ENCODE data around the gene HAUS8. TPM values are rescaled to one million over a fixed set of nuclear protein-coding genes. Genes with fewer than 3 reads are reported as not detected.

HAUS8 gene
- 10 to 100 TPM in 2 of 4 donors, 1 to 10 TPM in 2; 9.7 to 29.7 (median 10.1) TPM for total RNA-seq

- peak; percentile 99 to 100 (median 100) for DNase-seq
- Histone ChIP-seq H3K9me3 (no peaks in the 10 kb centered on the region), H3K36me3 (peaks cover 0 to 6% (median 0%) of the 10 kb centered on the region in 3 donors), H3K27ac (peak within 1 kb of the TSS; percentile 86 to 94 (median 92)), H3K4me3 (peak within 1 kb of the TSS; percentile 84 to 96 (median 90)), H3K4me1 (peaks cover 0 to 35% (median 18%) of the 10 kb centered on the region in 4 donors), H3K27me3 (no peaks in the 10 kb centered on the region)
- TF ChIP-seq POLR2A (IDR thresholded peaks at IDR 0.05) (peak; percentile 61 to 87), CTCF (IDR thresholded peaks at IDR 0.05) (no peak)
Measured at GRCh38 chr19:17075035-17075863, at the start of gene HAUS8, which contains the start of gene MYO9B. TSS of gene HAUS8 (minus strand) at chr19:17075452. CDS start at chr19:17075422, 30 bp downstream. TSS of gene MYO9B (plus strand) at chr19:17075777. CDS start at chr19:17101718, 25,941 bp downstream.

- TF ChIP-seq POLR2A (IDR thresholded peaks at IDR 0.05) (no peak), CTCF (IDR thresholded peaks at IDR 0.05) (no peak)
- Histone ChIP-seq H3K27me3 (no peaks in the 10 kb centered on the region), H3K27ac (no peak overlapping the region), H3K4me3 (no peak overlapping the region), H3K4me1 (peaks cover 0 to 11% (median 10%) of the 10 kb centered on the region in 4 donors), H3K36me3 (peaks cover 0 to 7% (median 0%) of the 10 kb centered on the region in 3 donors), H3K9me3 (no peaks in the 10 kb centered on the region)
- DNase-seq: no peak
Measured at GRCh38 chr19:17124025-17124424, 48.8 kb upstream of the HAUS8 start.

GRCh38 chr19:17123041-17123440 lies 47.8 kb upstream of the HAUS8 start:
- TF ChIP-seq POLR2A (IDR thresholded peaks at IDR 0.05): no peak
- TF ChIP-seq CTCF (IDR thresholded peaks at IDR 0.05): no peak
- Histone ChIP-seq H3K27me3 (no peaks in the 10 kb centered on the region), H3K9me3 (no peaks in the 10 kb centered on the region), H3K4me1 (peaks cover 0 to 11% (median 10%) of the 10 kb centered on the region in 4 donors), H3K4me3 (no peak overlapping the region), H3K36me3 (peaks cover 0 to 7% (median 0%) of the 10 kb centered on the region in 3 donors), H3K27ac (no peak overlapping the region)
- no peak for DNase-seq

- no peak overlapping the region for H3K27ac ChIP-seq
- no peaks in the 10 kb centered on the region for H3K27me3 ChIP-seq
- DNase-seq: no peak
- H3K36me3 ChIP-seq: peaks cover 0 to 7% (median 0%) of the 10 kb centered on the region in 3 donors
- no peak overlapping the region for H3K4me3 ChIP-seq
- TF ChIP-seq POLR2A (IDR thresholded peaks at IDR 0.05): no peak
- TF ChIP-seq CTCF (IDR thresholded peaks at IDR 0.05): no peak
- no peaks in the 10 kb centered on the region for H3K9me3 ChIP-seq
- H3K4me1 ChIP-seq: peaks cover 0 to 11% (median 10%) of the 10 kb centered on the region in 4 donors
Measured at GRCh38 chr19:17121736-17122293, 46.6 kb upstream of the HAUS8 start.

- H3K4me3 ChIP-seq: no peak overlapping the region
- no peaks in the 10 kb centered on the region for H3K9me3 ChIP-seq
- H3K36me3 ChIP-seq: peaks cover 0 to 7% (median 0%) of the 10 kb centered on the region in 3 donors
- peaks cover 0 to 7% (median 0%) of the 10 kb centered on the region in 4 donors for H3K4me1 ChIP-seq
- TF ChIP-seq POLR2A (IDR thresholded peaks at IDR 0.05): no peak
- TF ChIP-seq CTCF (IDR thresholded peaks at IDR 0.05): no peak
- no peaks in the 10 kb centered on the region for H3K27me3 ChIP-seq
- DNase-seq: no peak
- no peak overlapping the region for H3K27ac ChIP-seq
Measured at GRCh38 chr19:17118957-17119356, 43.7 kb upstream of the HAUS8 start.
